ENCODE measurements around the gene ZNF625. TPM values are rescaled to one million over a fixed set of nuclear protein-coding genes. Genes with fewer than 3 reads are reported as not detected.
A peak's percentile ranks its signal among the peaks of the same experiment; 100 is the strongest.

ZNF625 gene
- total RNA-seq, 2 donors from 2014 or later, result 30.2 to 40.0 TPM

DNA sequence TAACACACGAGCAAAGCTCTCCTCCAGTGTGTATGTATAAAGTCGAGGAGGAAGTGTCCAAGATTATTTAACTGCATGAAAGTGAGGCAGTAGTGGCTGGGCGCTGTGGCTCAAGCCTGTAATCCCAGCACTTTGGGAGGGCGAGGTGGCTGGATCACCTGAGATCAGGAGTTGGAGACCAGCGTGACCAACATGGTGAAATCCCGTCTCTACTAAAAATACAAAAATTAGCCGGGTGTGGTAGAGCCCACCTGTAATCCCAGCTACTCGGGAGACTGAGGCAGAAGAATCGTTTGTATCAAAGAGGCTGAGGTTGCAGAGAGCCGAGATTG is 15.2 kb downstream of the ZNF625 start:
- DNase-seq, result no peak
- Histone ChIP-seq H3K4me1 (ENCODE audit: control insufficient read depth, insufficient read depth, low read length) (peaks cover 5% of the 10 kb centered on the region), H3K36me3 (ENCODE audit: control insufficient read depth, insufficient read depth, low read length) (peaks cover 66% of the 10 kb centered on the region), H3K27ac (ENCODE audit: low read depth, low read length) (no peak overlapping the region), H3K4me3 (ENCODE audit: low read length) (no peak overlapping the region), H3K27me3 (ENCODE audit: control insufficient read depth, insufficient read depth, low read length, poor library complexity, severe bottlenecking) (no peaks in the 10 kb centered on the region), H3K9ac (ENCODE audit: extremely low read depth, low read length, poor library complexity, severe bottlenecking) (no peak overlapping the region), H3K9me3 (ENCODE audit: control insufficient read depth, low read length) (peaks cover 52% of the 10 kb centered on the region)
- Mint-ChIP-seq H3K27me3 (ENCODE audit: insufficient read depth) (no peaks in the 10 kb centered on the region), H3K36me3 (ENCODE audit: low read depth) (peaks cover 67% of the 10 kb centered on the region), H3K27ac (no peak overlapping the region), H3K4me3 (no peak overlapping the region), H3K9me3 (peaks cover 74% of the 10 kb centered on the region), H3K4me1 (peaks cover 8% of the 10 kb centered on the region)
- 78 to 83% methylated on average over 9 to 10 of the region's 10 CpGs for WGBS, 2 experiments (ENCODE audit: insufficient coverage in 1 of 2, insufficient read length in 1 of 2)
- peak; percentile 5 for TF ChIP-seq CTCF (conservative IDR thresholded peaks at IDR 0.05)

DNA sequence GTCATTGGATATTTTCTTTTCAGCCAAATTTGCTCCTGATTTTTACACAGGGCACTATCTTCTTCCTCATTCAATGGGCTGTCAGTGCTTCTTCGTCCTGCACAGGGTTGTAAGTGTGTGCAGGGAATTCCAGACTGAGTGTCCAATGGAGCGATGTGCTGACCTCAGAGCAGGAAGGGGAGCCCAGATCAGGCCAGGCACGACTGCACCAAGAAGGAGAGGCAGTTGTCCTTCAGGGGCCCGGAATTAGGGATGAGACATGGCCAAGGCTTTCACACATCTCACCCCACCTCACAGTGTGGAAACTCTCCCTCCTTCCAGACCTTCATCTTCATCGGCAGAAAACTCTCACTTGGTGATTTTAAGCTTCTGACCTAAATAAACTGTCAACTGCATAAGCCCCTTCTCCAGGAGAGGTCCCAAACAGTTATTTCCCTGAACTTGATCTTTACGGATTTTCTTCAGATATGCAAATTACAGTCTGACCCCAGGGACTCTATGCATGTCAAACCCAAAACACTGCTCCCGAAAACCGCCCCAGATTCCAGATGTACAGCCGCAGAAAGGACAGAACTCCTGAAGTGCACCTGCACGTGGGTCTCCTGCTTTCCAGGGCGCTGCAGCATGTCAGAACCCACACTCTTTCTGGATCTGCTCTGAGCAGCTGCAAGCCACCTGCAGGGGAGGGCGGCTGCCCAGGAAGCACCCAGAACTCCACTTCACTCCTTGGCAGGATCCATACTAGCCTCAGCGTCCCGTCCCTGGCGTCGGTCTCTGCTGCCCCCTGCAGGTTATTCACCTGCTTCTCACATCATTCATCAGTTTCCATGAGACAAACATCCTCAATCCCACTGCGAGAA is 15.8 kb downstream of the ZNF625 start:
- Mint-ChIP-seq H3K27ac (peak overlapping the region; percentile 76), H3K4me1 (peaks cover 8% of the 10 kb centered on the region), H3K27me3 (ENCODE audit: insufficient read depth) (no peaks in the 10 kb centered on the region), H3K9me3 (peaks cover 72% of the 10 kb centered on the region), H3K36me3 (ENCODE audit: low read depth) (peaks cover 65% of the 10 kb centered on the region), H3K4me3 (peak overlapping the region; percentile 90)
- no peaks in the 10 kb centered on the region for H3K27me3 ChIP-seq (ENCODE audit: control insufficient read depth, insufficient read depth, low read length, poor library complexity, severe bottlenecking)
- H3K4me3 ChIP-seq (ENCODE audit: low read length), result peak overlapping the region; percentile 87
- peak; percentile 93 for TF ChIP-seq CTCF (conservative IDR thresholded peaks at IDR 0.05)
- peaks cover 50% of the 10 kb centered on the region for H3K9me3 ChIP-seq (ENCODE audit: control insufficient read depth, low read length)
- WGBS, 2 experiments (ENCODE audit: insufficient coverage in 1 of 2, insufficient read length in 1 of 2), result 43 to 57% methylated on average over 5 to 17 of the region's 17 CpGs
- H3K4me1 ChIP-seq (ENCODE audit: control insufficient read depth, insufficient read depth, low read length), result peaks cover 5% of the 10 kb centered on the region
- peak overlapping the region; percentile 97 for H3K9ac ChIP-seq (ENCODE audit: extremely low read depth, low read length, poor library complexity, severe bottlenecking)
- peak; percentile 96 for DNase-seq
- peaks cover 65% of the 10 kb centered on the region for H3K36me3 ChIP-seq (ENCODE audit: control insufficient read depth, insufficient read depth, low read length)
- no peak overlapping the region for H3K27ac ChIP-seq (ENCODE audit: low read depth, low read length)

DNA sequence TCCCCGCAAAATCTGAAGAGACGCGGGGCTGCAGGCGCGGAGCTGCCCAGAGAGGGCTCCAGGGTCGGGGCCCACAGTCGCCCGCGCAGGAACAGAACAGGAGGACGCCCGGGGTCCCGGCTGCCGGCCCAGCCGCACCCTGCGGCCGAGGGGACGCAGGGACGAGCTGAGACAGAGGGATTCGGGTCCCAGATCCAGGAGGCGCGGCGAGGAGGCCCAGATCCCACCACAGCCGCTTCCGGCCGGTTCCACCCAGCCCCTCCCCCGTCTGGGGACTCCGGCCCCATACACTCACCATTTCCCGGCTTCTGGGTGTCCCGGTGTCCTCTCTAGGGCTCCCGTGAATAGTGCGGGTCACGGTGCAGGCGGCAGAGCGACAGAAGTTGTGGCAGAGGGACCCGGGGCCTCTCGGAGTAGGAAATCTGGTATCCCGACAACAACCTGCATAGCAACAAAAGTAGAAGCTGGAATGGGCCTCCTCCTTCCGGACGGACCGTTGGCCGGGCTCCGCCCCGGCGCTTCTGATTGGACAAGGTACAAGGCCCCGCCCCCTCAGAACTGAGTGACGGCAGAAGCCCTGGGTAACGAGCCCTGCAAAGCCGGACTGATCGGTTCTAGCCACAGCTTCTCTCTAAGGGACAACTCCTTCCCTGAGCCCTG is 16.5 kb downstream of the ZNF625 start, which contains the start of gene ZNF20:
Gene ZNF20 (minus strand): TSS at position 466 of the 660 bp plus-strand sequence. CDS start 168 bp downstream, at position 298.
- peaks cover 50% of the 10 kb centered on the region for H3K9me3 ChIP-seq (ENCODE audit: control insufficient read depth, low read length)
- Mint-ChIP-seq H3K4me1 (peaks cover 8% of the 10 kb centered on the region), H3K27ac (peak within 1 kb of the TSS; percentile 99), H3K4me3 (peak within 1 kb of the TSS; percentile 90), H3K9me3 (peaks cover 72% of the 10 kb centered on the region), H3K27me3 (ENCODE audit: insufficient read depth) (no peaks in the 10 kb centered on the region), H3K36me3 (ENCODE audit: low read depth) (peaks cover 65% of the 10 kb centered on the region)
- H3K9ac ChIP-seq (ENCODE audit: extremely low read depth, low read length, poor library complexity, severe bottlenecking), result peak within 1 kb of the TSS; percentile 97
- H3K27ac ChIP-seq (ENCODE audit: low read depth, low read length), result peak within 1 kb of the TSS; percentile 95
- 2 to 22% methylated on average over 44 to 49 of the region's 49 CpGs for WGBS, 2 experiments (ENCODE audit: insufficient coverage in 1 of 2, insufficient read length in 1 of 2)
- peak within 1 kb of the TSS; percentile 87 for H3K4me3 ChIP-seq (ENCODE audit: low read length)
- peaks cover 65% of the 10 kb centered on the region for H3K36me3 ChIP-seq (ENCODE audit: control insufficient read depth, insufficient read depth, low read length)
- peak; percentile 99 for DNase-seq
- no peaks in the 10 kb centered on the region for H3K27me3 ChIP-seq (ENCODE audit: control insufficient read depth, insufficient read depth, low read length, poor library complexity, severe bottlenecking)
- no peak for TF ChIP-seq CTCF (conservative IDR thresholded peaks at IDR 0.05)
- H3K4me1 ChIP-seq (ENCODE audit: control insufficient read depth, insufficient read depth, low read length), result peaks cover 5% of the 10 kb centered on the region
